GM20000 (cell line): Measurements from ENCODE around the gene KDM3A.

Experiments used
- DNase-seq: peaks from one replicate; pipeline ENCODE4 v3.0.0; 2012; ENCODE audit warnings: low spot score
- CTCF ChIP-seq: IDR thresholded peaks from 2 replicates; pipeline ENCODE4 v1.5.1; 2012; ENCODE audit warnings: mild to moderate bottlenecking, control low read depth; ENCODE audit errors: extremely low read depth, missing control alignments

Gene KDM3A

GRCh38 chr2:86440631-86441391, at the start of gene KDM3A:
Gene KDM3A, plus strand, starts transcription at chr2:86441371. Its CDS starts 677 bp downstream, at chr2:86442048.
- no peak for TF ChIP-seq CTCF
- peak; percentile 93 for DNase-seq

GRCh38 chr2:86392873-86393518, 48.2 kb upstream of the KDM3A start:
- TF ChIP-seq CTCF = no peak
- DNase-seq = no peak

GRCh38 chr2:86393521-86394491, 47.4 kb upstream of the KDM3A start:
- DNase-seq = no peak
- no peak for TF ChIP-seq CTCF

- TF ChIP-seq CTCF = peak; percentile 25
- peak; percentile 17 for DNase-seq
Observed at GRCh38 chr2:86396291-86396785, 44.8 kb upstream of the KDM3A start.

GRCh38 chr2:86397986-86398385, 43.2 kb upstream of the KDM3A start:
- TF ChIP-seq CTCF = no peak
- no peak for DNase-seq

- TF ChIP-seq CTCF = no peak
- no peak for DNase-seq
Observed at GRCh38 chr2:86398500-86399474, 42.4 kb upstream of the KDM3A start.
